GM12891 (cell line): ENCODE measurements around the gene RAP2C. TPM values are rescaled to one million over a fixed set of nuclear protein-coding genes. Genes with fewer than 3 reads are reported as not detected.

Experiments
- DNase-seq: peaks from one replicate; pipeline ENCODE4 v3.0.0; 2011; ENCODE audit warnings: low spot score; ENCODE audit not compliant: insufficient read length
- FAIRE-seq: peaks from 2 replicates; lab custom pipeline; 2011; peaks lifted over from hg19 to GRCh38; lab: Jason Lieb, UNC
- PAX5 ChIP-seq: IDR thresholded peaks from 2 replicates; pipeline ENCODE4 v1.6.1; 2011; ENCODE audit warnings: low read length, moderate library complexity, mild to moderate bottlenecking; ENCODE audit not compliant: insufficient read depth, severe bottlenecking
- POLR2A ChIP-seq: IDR thresholded peaks from 2 replicates; pipeline ENCODE4 v1.6.1; 2011; ENCODE audit warnings: low read depth, low read length, control low read depth
- POLR2AphosphoS5 ChIP-seq: IDR thresholded peaks from 2 replicates; pipeline ENCODE4 v1.6.1; 2011; ENCODE audit warnings: low read depth, low read length, control low read depth
- POU2F2 ChIP-seq: IDR thresholded peaks from 2 replicates; pipeline ENCODE4 v1.6.1; 2011; ENCODE audit warnings: low read depth, mild to moderate bottlenecking, control low read depth, low read length, moderate library complexity
- SPI1 ChIP-seq: IDR thresholded peaks from 2 replicates; pipeline ENCODE4 v1.6.1; 2011; ENCODE audit warnings: low read depth, low read length, control low read depth
- TAF1 ChIP-seq: IDR thresholded peaks from 2 replicates; pipeline ENCODE4 v1.6.1; 2011; ENCODE audit warnings: low read depth, low read length, control low read depth
- polyA plus RNA-seq: library from polyadenylated mRNA; unstranded; fragments of >200 nt; gene quantifications from one replicate; pipeline ENCODE4 v1.2.1, GENCODE V29; 2012; ENCODE audit warnings: low read depth, missing spikeins, inconsistent platforms; ENCODE audit not compliant: missing spikeins

The RAP2C gene
- polyA plus RNA-seq, result 20.6 TPM

GRCh38 chrX:132219343-132219768 lies at the start of gene RAP2C:
Gene RAP2C, minus strand, starts transcription at chrX:132219447. Its CDS starts 2,179 bp downstream, at chrX:132217268.
- FAIRE-seq, result peak; percentile 88
- no peak for TF ChIP-seq POLR2A
- TF ChIP-seq TAF1, result no peak
- no peak for TF ChIP-seq PAX5
- TF ChIP-seq POLR2AphosphoS5, result no peak
- TF ChIP-seq POU2F2, result no peak
- no peak for TF ChIP-seq SPI1

GRCh38 chrX:132267392-132267791 lies 48.1 kb upstream of the RAP2C start:
- FAIRE-seq (no peak), DNase-seq (no peak)
- no peak for TF ChIP-seq PAX5
- TF ChIP-seq POLR2AphosphoS5, result no peak
- TF ChIP-seq SPI1, result no peak
- TF ChIP-seq TAF1, result no peak
- TF ChIP-seq POU2F2, result no peak
- TF ChIP-seq POLR2A, result no peak

More at GRCh38 chrX:132219343-132219768, at the start of gene RAP2C:
- peak; percentile 14 for DNase-seq

- DNase-seq, result no peak
- FAIRE-seq, result peak; percentile 61
- TF ChIP-seq PAX5, result no peak
- TF ChIP-seq POLR2A, result no peak
- TF ChIP-seq POU2F2, result no peak
- no peak for TF ChIP-seq TAF1
- no peak for TF ChIP-seq POLR2AphosphoS5
- TF ChIP-seq SPI1, result no peak
Observed at GRCh38 chrX:132266583-132267355, 47.5 kb upstream of the RAP2C start.

GRCh38 chrX:132263127-132263526 lies 43.9 kb upstream of the RAP2C start:
- TF ChIP-seq POLR2AphosphoS5 (no peak), POU2F2 (no peak), PAX5 (no peak), POLR2A (no peak), SPI1 (no peak), TAF1 (no peak)
- DNase-seq (no peak), FAIRE-seq (no peak)

GRCh38 chrX:132258509-132258908 lies 39.3 kb upstream of the RAP2C start:
- no peak for TF ChIP-seq PAX5
- no peak for TF ChIP-seq POU2F2
- no peak for TF ChIP-seq POLR2A
- no peak for TF ChIP-seq POLR2AphosphoS5
- no peak for TF ChIP-seq SPI1
- TF ChIP-seq TAF1, result no peak
- no peak for FAIRE-seq
- no peak for DNase-seq

- no peak for FAIRE-seq
- TF ChIP-seq SPI1 (no peak), PAX5 (no peak), TAF1 (no peak), POLR2A (no peak), POLR2AphosphoS5 (no peak), POU2F2 (no peak)
Observed at GRCh38 chrX:132257116-132257515, 37.9 kb upstream of the RAP2C start.

GRCh38 chrX:132236121-132236520 lies 16.9 kb upstream of the RAP2C start:
- FAIRE-seq (no peak), DNase-seq (no peak)
- TF ChIP-seq POU2F2 (no peak), TAF1 (no peak), SPI1 (no peak), POLR2AphosphoS5 (no peak), PAX5 (no peak)

More at GRCh38 chrX:132257116-132257515, 37.9 kb upstream of the RAP2C start:
- DNase-seq, result no peak

GRCh38 chrX:132235488-132235887 lies 16.2 kb upstream of the RAP2C start:
- TF ChIP-seq POU2F2 (no peak), PAX5 (no peak), POLR2A (no peak), POLR2AphosphoS5 (no peak), TAF1 (no peak), SPI1 (no peak)
- DNase-seq, result no peak
- FAIRE-seq, result no peak

- no peak for FAIRE-seq
- DNase-seq, result no peak
- TF ChIP-seq POU2F2 (no peak), SPI1 (peak; percentile 76)
Observed at GRCh38 chrX:132231587-132231986, 12.3 kb upstream of the RAP2C start.

GRCh38 chrX:132227383-132228112 lies 8.3 kb upstream of the RAP2C start:
- no peak for FAIRE-seq
- TF ChIP-seq POU2F2 (no peak), TAF1 (no peak), PAX5 (no peak), SPI1 (no peak), POLR2A (no peak), POLR2AphosphoS5 (no peak)

More at GRCh38 chrX:132227383-132228112, 8.3 kb upstream of the RAP2C start:
- no peak for DNase-seq
